Activated CD8-positive, alpha-beta memory T cell treated with anti-CD3 and anti-CD28 coated beads for 24 hours (primary cell): ENCODE measurements around the gene GOLGA6L2.
"Not testable (repeated sequence)": the region's sequence is repeated elsewhere in the genome, so short reads cannot be mapped to it uniquely, and the experiment has no call there.

Experiments
- DNase-seq: peaks from one replicate; pipeline ENCODE4 v3.0.0-alpha.2; 2020

Gene GOLGA6L2

GRCh38 chr15:23447107-23447500, at the start of gene GOLGA6L2:
Gene GOLGA6L2 (minus strand): TSS chr15:23447243. CDS start chr15:23447181, 62 bp downstream.
- no peak for DNase-seq

GRCh38 chr15:23484870-23485269, 37.8 kb upstream of the GOLGA6L2 start:
- no peak for DNase-seq

- DNase-seq: no peak
Measured at GRCh38 chr15:23483821-23484299, 36.8 kb upstream of the GOLGA6L2 start.

- no peak for DNase-seq
Measured at GRCh38 chr15:23482764-23483489, 35.9 kb upstream of the GOLGA6L2 start.

GRCh38 chr15:23482228-23482627, 35.2 kb upstream of the GOLGA6L2 start:
- DNase-seq: no peak

GRCh38 chr15:23477920-23478319, 30.9 kb upstream of the GOLGA6L2 start:
- DNase-seq: no peak

- DNase-seq: no peak
Measured at GRCh38 chr15:23472678-23473077, 25.6 kb upstream of the GOLGA6L2 start.

- DNase-seq: no peak
Measured at GRCh38 chr15:23472033-23472432, 25.0 kb upstream of the GOLGA6L2 start.

- DNase-seq: no peak
Measured at GRCh38 chr15:23467110-23467600, 20.1 kb upstream of the GOLGA6L2 start.

GRCh38 chr15:23457890-23458289, 10.8 kb upstream of the GOLGA6L2 start:
- no peak for DNase-seq

GRCh38 chr15:23446215-23447106, 582 bp downstream of the GOLGA6L2 start:
- DNase-seq: no peak

- no peak for DNase-seq
Measured at GRCh38 chr15:23444269-23444668, 2.8 kb downstream of the GOLGA6L2 start.

GRCh38 chr15:23441204-23441603, 5.8 kb downstream of the GOLGA6L2 start:
- no peak for DNase-seq

GRCh38 chr15:23440596-23440995, 6.4 kb downstream of the GOLGA6L2 start:
- no peak for DNase-seq

GRCh38 chr15:23439513-23439912, 7.5 kb downstream of the GOLGA6L2 start:
- no peak for DNase-seq

- no peak for DNase-seq
Measured at GRCh38 chr15:23438816-23439466, 8.1 kb downstream of the GOLGA6L2 start.

GRCh38 chr15:23437673-23438072, 9.4 kb downstream of the GOLGA6L2 start:
- no peak for DNase-seq

- no peak for DNase-seq
Measured at GRCh38 chr15:23437146-23437545, 9.9 kb downstream of the GOLGA6L2 start.

GRCh38 chr15:23436421-23436820, 10.6 kb downstream of the GOLGA6L2 start:
- DNase-seq: no peak

GRCh38 chr15:23434699-23435098, 12.3 kb downstream of the GOLGA6L2 start:
- not testable (repeated sequence) for DNase-seq

GRCh38 chr15:23425327-23425726, 21.7 kb downstream of the GOLGA6L2 start:
- DNase-seq: not testable (repeated sequence)

GRCh38 chr15:23424111-23424904, 22.7 kb downstream of the GOLGA6L2 start:
- DNase-seq: no peak
